GM19452 (cell line): ENCODE data around the gene TDRD1.

Experiments used
- ATAC-seq: cut with Tn5 transposase; IDR thresholded peaks from one replicate; pipeline ENCODE4 v1.9.1; 2021; ENCODE audit not compliant: unreplicated experiment

Gene TDRD1

DNA sequence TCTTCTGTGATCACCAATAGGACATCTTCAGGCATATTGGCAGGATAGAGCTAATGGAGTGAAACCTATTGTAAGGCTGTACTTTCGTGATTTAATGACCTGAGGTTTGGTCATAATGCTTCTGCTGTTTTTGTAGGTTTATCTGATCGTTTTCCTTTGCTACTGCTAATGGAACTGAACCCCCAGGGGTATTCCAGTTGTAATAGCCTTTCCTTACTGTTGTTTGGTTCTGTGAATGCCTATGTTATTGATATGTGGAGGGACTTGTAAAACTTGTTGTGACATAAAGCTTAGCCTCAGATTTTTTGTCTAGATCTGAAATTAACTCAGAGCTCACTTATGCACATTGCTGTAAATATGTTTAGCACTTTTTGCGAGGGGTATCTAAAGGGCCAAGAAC, 49.0 kb downstream of the TDRD1 start:
- no peak for ATAC-seq

DNA sequence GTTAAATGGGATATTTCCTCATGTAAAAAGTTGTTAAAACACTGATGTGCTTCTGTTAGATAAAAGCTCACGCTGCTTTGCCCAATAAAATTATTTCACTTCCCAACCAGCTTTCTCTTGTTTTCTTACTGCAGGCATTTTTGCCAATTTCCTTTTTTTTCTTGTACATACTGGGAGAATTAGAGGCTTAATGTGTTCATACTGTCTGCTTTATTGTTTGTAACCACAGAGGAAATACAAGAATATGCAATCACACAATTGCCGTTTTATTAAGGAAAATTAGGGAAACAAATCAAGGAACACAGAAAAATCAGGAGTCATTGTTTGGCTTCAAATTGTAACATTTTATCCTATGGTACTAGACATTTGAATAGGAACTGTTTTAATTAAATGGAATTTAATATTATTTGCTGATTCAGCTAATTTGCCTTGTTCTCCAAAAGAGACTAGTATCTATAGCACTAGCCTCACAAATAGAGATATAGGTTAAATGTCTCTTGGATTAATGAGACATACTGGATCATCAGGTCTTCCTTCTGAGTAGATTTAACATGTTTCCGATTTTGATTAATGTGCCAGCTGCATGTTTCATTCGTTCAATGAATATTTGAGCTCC, 53.5 kb downstream of the TDRD1 start:
- ATAC-seq = no peak

DNA sequence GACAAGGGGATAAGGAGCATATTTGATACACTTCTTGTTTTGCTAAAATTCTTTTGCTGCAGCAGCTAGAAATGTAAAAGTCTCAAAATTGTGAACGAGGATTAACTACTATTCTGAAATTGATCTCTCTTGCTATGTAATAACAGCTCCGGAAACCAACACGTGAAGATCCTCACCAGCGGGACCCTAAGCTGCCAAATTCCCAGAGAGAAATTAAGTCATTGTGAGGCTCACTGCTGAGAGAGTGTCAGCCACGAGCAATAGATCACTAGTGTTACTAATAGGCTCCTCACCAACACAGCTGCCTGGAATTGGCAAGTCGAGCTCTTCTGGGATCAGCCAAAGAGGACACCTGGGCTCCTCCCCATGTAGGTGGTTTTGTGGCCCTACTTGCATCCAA, 54.3 kb downstream of the TDRD1 start:
- ATAC-seq = no peak

DNA sequence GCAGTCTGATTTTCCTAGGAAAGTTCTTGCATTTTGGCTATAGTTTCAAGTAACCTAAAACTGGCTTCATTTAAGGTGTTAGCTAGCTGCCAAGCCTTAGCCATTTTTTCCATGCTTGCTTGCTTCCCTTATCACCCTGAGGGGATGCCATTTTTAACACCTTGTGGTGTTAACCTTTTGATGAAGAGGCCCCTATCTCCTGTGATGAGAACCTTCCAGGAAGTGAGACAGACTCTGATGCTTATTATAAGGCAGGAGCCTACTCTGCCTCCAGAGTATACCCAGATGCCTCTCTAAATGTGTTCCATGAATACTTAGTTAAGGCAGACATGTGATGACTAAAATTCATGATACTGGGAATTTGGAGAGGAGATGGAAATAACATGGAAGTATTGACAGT, 55.0 kb downstream of the TDRD1 start:
- no peak for ATAC-seq

DNA sequence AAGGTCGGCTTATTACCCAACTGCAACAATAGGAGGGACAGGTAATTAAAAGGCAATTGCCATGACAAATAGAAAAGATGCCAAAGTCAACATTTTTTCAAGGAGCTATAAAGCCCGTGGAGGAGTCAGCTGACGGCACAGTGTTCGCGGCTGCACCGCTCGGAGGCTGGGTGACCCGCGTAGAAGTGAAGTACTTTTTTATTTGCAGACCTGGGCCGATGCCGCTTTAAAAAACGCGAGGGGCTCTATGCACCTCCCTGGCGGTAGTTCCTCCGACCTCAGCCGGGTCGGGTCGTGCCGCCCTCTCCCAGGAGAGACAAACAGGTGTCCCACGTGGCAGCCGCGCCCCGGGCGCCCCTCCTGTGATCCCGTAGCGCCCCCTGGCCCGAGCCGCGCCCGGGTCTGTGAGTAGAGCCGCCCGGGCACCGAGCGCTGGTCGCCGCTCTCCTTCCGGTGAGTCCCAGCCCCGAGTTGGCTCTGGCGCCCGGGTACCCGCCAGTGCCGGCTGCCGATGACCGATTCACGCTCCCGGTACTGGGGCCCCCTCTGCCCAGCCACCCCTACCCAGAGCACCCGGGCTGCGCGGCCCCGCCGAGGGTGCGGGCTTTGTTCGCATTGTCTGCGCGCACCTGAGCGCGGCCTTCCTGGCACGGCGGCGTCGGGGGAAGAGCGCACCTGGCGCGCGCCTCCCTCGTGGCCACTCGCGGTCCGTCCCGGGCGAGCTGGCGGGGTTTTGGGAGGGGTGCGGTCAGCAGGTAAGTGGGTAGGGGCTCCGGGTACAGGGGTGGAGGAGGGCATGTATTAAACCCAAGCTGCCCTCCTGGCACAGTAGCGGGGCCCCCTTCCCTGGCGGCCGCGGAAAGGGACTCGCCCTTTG, 60.2 kb downstream of the TDRD1 start, which contains the start of gene VWA2:
VWA2 (plus strand) TSS at position 138 of the 877 bp plus-strand sequence. CDS start 9,460 bp downstream, outside the sequence.
- ATAC-seq = no peak

DNA sequence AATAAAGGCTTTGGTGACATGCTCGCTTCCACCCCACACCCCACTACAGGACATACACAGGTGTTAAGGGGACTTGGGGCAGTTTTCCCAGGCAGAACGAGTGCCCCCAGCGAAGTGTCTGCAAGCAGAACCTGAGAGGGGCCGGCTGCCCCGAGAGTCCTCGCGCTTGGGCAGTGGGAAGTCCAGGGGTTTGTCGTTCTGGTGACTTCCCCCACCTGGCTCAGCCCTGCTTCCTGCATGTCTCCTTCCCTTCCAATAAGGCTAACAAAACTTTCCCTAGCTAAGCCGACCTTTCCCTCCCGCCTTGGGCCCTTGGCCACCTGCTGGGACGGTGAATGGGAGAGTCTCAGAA, 60.8 kb downstream of the TDRD1 start:
- ATAC-seq = no peak

DNA sequence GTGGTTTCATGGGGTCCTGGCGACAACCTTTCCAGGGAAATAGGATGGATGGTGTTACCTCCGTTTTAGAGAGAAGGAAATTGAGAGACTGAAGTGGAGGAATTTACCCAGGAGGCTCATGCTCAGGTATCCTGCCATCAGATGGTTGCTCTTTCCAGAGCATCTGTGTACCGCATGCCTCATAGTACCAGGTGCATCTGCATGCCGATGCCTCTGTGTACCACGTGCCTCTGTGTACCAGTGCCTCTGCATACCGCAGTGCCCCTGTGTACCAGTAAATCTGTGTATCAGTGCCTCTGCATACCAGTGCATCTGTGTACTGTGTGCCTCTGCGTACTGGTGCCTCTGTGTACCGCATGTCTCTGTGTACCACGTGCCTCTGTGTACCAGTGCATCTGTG, 63.1 kb downstream of the TDRD1 start:
- no peak for ATAC-seq

DNA sequence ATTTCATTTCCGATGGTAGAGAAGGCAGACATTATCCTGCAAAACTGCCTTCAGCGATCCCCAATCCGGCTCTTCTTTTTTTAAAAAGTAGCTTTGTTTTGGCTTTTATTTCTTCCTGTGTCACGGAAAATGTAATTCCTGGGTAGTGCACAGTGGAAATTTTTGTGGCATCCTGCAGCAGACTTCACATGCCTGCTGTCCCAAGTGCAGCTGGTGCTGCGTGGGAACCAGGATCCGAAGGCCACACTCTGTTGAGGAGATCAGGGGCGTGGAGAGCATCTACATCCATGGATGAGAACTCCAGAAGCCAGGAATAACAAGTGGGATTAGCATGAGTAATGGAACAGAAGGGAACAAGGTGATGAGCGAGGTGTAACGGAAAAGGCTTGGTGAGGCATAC, 64.5 kb downstream of the TDRD1 start:
- no peak for ATAC-seq

DNA sequence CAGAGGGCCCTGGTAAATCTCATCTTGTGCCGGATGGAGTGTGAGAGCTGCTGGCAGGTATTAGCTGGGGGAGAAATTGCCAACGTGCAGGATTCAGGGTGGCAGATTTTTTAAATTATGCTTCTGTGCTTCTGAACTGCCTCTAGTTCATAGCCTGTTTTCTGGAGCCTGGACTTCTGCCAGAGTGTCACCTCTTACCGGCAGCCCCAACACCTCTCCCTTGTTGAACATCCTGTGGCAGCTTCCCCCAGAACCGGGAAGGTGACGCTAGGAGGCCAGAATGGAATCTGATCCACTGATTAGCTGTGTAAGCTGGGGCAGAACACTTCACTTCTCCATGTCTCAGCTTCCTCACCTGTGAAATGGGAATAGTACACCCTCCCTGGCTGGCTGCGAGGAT, 65.0 kb downstream of the TDRD1 start:
- no peak for ATAC-seq

DNA sequence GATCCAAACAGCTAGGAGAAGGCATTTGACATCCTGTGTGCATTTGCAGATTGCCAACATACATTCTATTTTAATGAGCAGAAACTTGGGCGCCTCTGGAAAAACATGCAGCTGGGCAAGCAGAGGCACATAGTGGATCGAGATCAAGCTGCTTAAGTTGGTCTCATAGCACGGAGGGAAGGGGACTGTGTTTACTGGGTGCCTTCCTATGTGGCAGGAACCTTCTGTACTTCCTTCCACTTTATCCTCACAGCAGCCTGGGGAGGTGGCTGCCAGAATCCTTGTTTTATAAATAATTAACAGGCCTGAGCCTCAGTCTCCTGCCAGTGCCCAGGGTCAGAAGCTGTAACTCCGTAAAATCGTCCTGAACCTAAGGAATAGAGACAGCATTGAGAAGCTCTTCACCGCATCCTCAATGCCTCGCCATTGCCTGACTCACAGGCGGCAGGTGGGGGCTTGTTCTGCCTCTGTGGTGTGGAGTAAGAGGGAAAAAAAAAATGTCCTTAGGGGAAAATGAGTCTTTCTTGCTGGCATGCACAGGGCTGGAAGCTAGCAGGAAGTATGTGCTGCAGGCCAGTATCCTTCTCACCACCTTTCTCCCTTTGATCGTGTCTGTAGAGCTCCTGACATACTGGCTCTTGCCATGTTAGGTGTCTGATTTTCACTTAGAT, 66.1 kb downstream of the TDRD1 start:
- ATAC-seq = no peak

DNA sequence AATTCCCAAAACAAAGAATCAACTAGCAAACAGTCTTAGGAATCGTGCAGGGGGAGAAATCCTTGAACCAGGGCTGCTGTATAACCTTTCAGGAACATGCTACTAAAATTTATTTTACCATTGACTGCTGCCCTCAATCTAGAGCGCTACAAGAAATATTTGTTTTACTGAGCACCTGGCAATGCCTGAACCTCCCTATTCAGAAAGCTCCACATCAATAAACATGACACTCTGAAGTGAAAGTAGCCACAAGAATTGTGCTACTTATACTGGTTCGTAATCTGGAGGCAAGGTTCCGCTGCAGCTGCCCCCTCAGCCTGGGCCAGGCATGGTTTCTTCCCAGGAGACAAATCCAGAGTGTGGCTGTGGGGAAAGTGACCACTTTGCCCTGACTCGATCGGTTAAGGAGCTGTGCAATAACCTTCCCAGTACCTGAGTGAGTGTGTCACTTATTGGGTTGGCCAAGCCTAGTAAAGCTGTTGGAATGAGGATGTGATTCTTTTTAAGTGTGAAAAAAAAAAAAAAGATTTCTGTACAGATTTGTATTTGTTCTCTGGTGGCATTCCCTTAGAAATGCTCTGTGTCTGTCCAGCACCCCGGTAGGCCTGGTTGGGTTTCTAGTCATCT, 67.6 kb downstream of the TDRD1 start:
- no peak for ATAC-seq

DNA sequence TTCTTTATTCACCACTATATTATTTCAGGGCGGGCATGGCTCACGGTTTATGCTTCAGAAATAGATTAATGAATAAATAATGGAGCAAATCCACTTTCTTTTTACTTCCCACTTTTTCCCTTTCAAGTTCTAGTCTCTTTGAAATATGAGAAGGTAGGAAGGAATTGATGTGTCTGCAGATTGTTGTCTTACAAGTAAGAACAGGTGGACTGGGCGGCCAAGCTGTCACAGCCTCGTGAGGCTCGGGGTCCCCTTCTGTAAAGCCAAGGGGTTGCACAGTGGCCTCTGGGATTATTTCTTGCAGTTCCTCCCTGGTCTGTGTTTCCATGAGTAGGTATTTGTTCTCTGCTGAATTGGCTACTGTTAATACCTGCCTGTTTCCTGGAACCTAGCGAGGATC, 71.1 kb downstream of the TDRD1 start:
- ATAC-seq = no peak

DNA sequence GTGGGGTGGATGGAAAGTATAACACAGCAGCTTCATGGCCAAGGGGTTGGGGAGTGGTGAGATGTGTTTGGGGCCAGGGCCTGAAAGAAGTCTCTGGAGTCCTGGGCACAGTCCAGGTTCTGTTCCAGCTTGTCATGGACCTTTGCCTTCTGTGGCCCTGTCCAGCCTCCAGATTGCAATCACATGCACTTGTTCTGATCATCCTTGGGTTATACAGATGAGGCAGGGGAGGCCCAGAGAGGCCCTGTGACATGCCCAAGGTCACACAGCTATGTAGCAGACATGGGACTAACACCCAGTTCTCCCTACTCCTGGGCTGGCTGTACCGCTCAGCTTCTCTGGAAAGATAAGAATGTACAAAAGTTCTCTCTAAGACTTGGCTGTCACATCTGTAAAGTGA, 71.6 kb downstream of the TDRD1 start:
- ATAC-seq = no peak

DNA sequence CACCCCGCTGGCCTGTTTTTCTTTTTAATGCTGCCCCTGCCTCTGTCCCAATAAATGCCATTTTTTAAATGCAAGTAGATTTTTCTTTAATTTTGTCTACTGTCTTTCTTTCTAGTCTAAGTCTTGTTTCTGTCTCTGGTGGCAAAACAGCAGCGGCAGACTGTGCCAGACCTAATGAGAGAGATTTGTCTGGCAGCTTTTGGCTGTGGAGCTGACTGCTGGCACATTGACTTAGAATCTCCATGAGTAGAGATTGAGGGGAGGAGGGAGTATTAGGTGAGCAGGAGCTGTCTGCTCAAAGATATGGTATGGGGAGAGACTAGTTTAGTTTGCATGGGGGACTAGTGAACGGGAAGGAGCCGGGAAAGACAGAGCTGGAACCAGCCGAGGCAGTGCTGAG, 72.9 kb downstream of the TDRD1 start:
- ATAC-seq = no peak

DNA sequence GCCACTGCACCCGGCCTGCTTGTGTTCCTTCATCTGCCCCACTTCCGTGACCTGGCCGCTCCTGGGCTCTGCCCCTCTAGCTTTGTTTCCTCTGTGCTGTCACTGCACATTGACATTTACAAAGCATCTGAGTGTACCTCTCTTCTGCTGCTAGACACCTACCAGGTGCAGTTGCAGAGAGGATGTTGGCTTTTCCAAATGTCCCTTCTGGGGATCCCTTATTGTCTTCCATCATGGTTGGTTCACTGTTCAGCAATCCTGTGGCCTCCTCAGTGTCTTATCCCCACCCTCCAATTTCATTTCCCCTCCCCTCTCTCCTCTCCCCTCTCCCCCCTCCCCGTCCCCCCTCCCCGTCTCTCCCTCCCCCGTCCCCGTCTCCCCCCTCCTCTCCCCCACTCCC, 73.7 kb downstream of the TDRD1 start:
- ATAC-seq = no peak

DNA sequence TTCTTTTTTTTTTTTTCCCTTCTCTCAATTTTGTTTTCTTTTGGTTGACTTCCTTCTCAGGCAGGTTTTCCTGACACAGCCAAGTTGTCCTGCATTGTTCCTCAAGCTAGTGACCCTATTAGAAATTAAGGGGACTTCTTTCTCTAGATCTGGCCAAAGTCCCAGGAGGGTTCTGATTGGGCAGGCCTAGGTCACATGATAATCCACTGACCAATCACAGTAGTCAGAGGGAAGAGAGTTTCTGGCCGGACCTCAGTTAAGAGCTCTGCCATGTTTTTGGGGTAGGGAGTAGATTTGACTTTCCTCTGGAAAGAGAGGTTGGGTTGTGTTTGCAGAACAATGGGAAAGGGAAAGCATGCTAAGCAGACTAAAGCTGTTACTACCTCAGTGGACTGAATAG, 76.1 kb downstream of the TDRD1 start:
- no peak for ATAC-seq

DNA sequence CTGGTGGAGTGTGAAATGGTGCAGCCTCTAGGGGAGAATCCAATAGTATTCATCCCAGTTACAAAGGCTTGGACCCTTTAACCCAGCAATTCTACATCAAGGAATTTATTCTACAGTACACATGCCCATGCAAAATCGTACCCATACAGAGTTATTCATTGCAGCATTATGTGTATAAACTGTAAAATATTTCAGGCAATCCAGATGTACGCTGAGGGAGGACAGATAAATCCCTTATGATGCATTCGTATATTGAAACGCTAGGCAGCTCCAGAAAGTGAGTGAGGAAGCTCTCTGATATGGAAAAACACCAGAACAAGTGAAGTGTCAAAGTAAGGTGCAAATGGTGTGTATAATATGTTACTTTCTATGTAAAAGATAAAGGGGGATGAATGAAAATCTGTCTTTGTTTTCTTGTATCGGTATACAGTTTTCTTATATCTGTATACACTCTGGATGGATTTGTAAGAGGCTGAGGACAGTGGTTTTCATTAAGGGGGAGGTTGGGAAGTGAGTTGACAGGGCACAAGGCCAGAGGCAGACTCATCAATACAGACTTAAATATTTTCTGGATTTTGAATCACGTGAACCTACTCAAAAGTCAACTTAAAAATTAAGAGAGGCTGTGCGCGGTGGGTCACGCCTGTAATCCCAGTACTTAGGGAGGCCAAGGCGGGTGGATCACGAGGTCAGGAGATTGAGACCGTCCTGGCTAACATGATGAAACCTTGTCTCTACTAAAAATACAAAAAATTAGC, 77.0 kb downstream of the TDRD1 start:
- no peak for ATAC-seq

DNA sequence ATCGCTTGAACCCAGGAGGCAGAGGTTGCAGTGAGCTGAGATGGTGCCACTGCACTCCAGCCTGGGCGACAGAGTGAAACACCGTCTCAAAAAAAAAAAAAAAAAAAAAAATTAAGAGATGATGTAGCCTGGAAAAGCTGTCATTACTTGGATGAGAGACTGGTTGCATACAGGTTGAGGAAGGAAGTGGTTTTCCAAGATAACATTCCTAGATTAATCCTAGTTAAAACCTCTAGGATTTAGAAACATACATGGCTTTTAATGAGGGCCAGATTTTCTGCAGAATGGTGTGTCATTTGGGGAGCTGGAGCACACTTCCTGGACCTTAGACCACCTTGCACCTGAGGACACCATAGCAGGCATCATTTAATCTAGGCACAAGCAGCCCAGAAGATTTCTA, 77.7 kb downstream of the TDRD1 start:
- ATAC-seq = no peak

DNA sequence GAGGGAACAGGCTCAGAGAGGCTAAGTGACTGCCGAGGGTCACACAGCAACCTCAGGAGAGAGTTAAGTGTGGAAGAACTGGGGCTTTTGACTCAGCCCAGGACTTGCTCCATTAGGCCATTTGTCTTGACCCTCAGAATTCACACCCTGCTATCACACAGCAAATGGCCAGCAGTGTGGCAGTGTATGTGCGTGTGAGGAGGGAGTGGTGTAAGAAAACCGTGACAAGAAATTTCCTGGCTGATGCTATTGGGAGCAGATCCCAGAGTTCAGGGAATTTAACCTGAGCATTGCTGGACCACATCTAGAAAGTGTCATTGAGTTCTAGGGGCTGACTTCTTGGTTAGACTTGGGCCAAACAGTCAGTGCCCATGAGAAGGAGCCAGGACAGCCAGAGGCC, 78.3 kb downstream of the TDRD1 start:
- ATAC-seq = no peak

DNA sequence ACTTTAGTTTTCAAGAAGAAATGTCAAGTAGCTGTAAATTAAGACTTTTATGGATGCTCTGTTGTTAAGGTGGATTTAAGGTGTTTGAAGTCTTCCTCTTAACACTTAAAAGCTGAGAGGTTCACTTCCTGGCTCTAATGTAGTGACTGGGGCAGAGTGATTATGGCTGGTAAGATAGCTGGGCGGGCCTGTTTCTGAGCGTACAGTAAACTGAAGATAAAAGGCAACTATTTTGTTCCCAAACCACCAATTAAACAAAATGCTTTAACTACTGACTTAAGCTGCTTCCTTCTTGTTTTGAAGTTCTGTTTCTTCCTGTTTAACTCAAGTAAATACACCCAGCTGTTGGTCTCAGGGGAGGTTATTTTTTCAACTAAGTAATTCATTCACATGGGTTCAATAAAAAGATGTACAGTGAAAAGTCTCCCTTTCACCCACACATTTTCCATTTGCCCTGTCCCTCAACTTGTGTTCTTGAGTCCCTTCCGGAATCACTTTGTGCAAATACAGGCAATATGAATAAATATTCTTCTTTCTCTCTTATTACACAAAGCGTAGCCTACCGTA, 79.2 kb downstream of the TDRD1 start:
- ATAC-seq = no peak

DNA sequence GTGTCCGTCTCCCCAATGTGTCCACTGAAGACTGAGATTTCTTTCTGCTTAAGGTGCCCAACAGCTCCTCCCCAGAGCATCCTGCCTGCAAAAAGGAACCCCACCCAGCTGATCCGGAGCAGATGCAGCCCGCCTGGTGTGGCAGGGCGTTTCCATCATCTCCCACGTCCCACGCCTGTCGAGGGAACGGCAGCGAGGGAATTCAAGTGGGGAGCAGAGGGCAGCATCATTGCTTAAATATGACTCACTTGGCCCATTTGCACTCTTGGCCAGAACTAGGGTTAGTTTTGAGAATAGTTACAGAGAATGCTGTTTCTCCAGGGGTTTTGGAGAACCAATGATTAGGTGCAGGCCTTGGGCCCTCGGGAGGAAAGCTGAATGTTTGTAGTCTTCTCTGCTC, 80.7 kb downstream of the TDRD1 start:
- no peak for ATAC-seq
